ENCODE measurements around the gene APOL1.

DNA sequence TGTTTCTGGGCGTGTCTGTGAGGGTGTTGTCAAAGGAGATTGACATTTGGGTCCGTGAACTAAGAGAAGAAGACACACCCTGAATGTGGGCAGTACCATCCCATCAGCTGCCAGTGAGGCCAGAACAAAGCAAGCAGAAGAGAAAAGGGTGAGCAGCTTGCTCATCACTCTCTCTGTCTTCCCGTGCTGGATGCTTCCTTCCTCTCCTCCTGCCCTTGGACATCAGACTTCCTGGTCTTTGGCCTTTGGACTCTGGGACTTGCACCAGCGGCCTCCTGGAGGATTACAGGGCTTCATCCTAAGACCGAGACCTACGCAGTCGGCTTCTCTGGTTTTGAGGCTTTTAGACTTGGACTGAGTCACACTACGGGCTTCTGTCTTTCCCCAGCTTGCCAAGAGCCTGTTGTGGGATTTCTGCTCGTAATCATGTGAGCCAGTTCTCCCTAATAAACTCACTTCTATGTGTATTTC is 32.4 kb upstream of the APOL1 start:
- TF ChIP-seq CTCF (IDR thresholded peaks at IDR 0.05) (no peak), TCF7L2 (IDR thresholded peaks at IDR 0.05; ENCODE audit: low read depth, low read length) (no peak)

Measured in Panc1 (cell line).